ENCODE data around the gene HLA-DRB5.

- TF ChIP-seq RAD21 (IDR thresholded peaks at IDR 0.05; ENCODE audit: low read depth) (no peak), EP300 (IDR thresholded peaks at IDR 0.05; ENCODE audit: borderline replicate concordance) (no peak), TAF1 (IDR thresholded peaks at IDR 0.05; ENCODE audit: low read depth) (no peak), TCF12 (IDR thresholded peaks at IDR 0.05; ENCODE audit: low read depth) (no peak), YY1 (IDR thresholded peaks at IDR 0.05; ENCODE audit: low read depth) (no peak), REST (IDR thresholded peaks at IDR 0.05; ENCODE audit: low read depth) (no peak), MAX (IDR thresholded peaks at IDR 0.05) (no peak), NFIC (IDR thresholded peaks at IDR 0.05) (no peak), FOXM1 (IDR thresholded peaks at IDR 0.05; ENCODE audit: borderline replicate concordance, low read depth) (no peak), EGR1 (IDR thresholded peaks at IDR 0.05) (no peak)
Measured at GRCh38 chr6:32539839-32540238, 9.8 kb upstream of the HLA-DRB5 start.

Measured in Ishikawa (cell line).